OCI-M2 (cell line): Measurements from ENCODE around the gene ARHGEF6.

Experiments used
- DNase-seq: peaks from one replicate; lab custom pipeline; 2025; ENCODE audit not compliant: unreplicated experiment; lab: John Stamatoyannopoulos, UW

The ARHGEF6 gene

GRCh38 chrX:136650811-136651210 is 129.9 kb downstream of the ARHGEF6 start:
- no peak for DNase-seq

GRCh38 chrX:136647677-136648360 is 132.9 kb downstream of the ARHGEF6 start, which contains the start of gene CD40LG:
Gene CD40LG, plus strand, starts transcription at chrX:136648158. Its CDS starts 91 bp downstream, at chrX:136648249.
- DNase-seq = no peak

GRCh38 chrX:136646602-136647239 is 134.0 kb downstream of the ARHGEF6 start:
- DNase-seq = no peak

GRCh38 chrX:136643243-136643642 is 137.5 kb downstream of the ARHGEF6 start:
- no peak for DNase-seq

- no peak for DNase-seq
Measured at GRCh38 chrX:136639506-136640176, 141.1 kb downstream of the ARHGEF6 start.

GRCh38 chrX:136636121-136636520 is 144.6 kb downstream of the ARHGEF6 start:
- no peak for DNase-seq

GRCh38 chrX:136635235-136635634 is 145.5 kb downstream of the ARHGEF6 start:
- no peak for DNase-seq

- DNase-seq = no peak
Measured at GRCh38 chrX:136630881-136631280, 149.9 kb downstream of the ARHGEF6 start.

GRCh38 chrX:136629084-136629750 is 151.5 kb downstream of the ARHGEF6 start:
- DNase-seq = no peak

- DNase-seq = no peak
Measured at GRCh38 chrX:136627409-136627808, 153.3 kb downstream of the ARHGEF6 start.

- DNase-seq = no peak
Measured at GRCh38 chrX:136626891-136627290, 153.8 kb downstream of the ARHGEF6 start.

GRCh38 chrX:136626237-136626636 is 154.5 kb downstream of the ARHGEF6 start:
- DNase-seq = no peak

- DNase-seq = no peak
Measured at GRCh38 chrX:136625246-136625645, 155.5 kb downstream of the ARHGEF6 start.

- no peak for DNase-seq
Measured at GRCh38 chrX:136623396-136623795, 157.3 kb downstream of the ARHGEF6 start.

GRCh38 chrX:136622568-136622967 is 158.2 kb downstream of the ARHGEF6 start:
- no peak for DNase-seq

GRCh38 chrX:136620780-136621179 is 160.0 kb downstream of the ARHGEF6 start:
- DNase-seq = no peak

- DNase-seq = no peak
Measured at GRCh38 chrX:136619899-136620505, 160.7 kb downstream of the ARHGEF6 start.

GRCh38 chrX:136616987-136617685 is 163.6 kb downstream of the ARHGEF6 start:
- no peak for DNase-seq
